IPS-18a (cell line): Measurements from ENCODE around the gene TADA2B.
"Not testable (repeated sequence)": the region's sequence is repeated elsewhere in the genome, so short reads cannot be mapped to it uniquely, and the experiment has no call there.

Experiments
- H3K27ac ChIP-seq: one replicate; pipeline ENCODE4 v1.5.1; 2013; ENCODE audit warnings: low read length
- H3K27me3 ChIP-seq: one replicate; pipeline ENCODE4 v1.6.1; 2013; ENCODE audit warnings: mild to moderate bottlenecking, low read length; ENCODE audit not compliant: control insufficient read depth, insufficient read depth
- H3K36me3 ChIP-seq: one replicate; pipeline ENCODE4 v1.6.1; 2013; ENCODE audit warnings: low read depth, low read length; ENCODE audit not compliant: control insufficient read depth
- H3K4me1 ChIP-seq: one replicate; pipeline ENCODE4 v1.6.1; 2013; ENCODE audit warnings: low read depth, low read length; ENCODE audit not compliant: control insufficient read depth
- H3K4me3 ChIP-seq: one replicate; pipeline ENCODE4 v1.5.1; 2013; ENCODE audit warnings: low read length
- H3K9ac ChIP-seq: one replicate; pipeline ENCODE4 v1.6.1; 2013; ENCODE audit warnings: mild to moderate bottlenecking, low read length, moderate library complexity
- H3K9me3 ChIP-seq: one replicate; pipeline ENCODE4 v1.6.1; 2013; ENCODE audit warnings: low read depth, low read length; ENCODE audit not compliant: control insufficient read depth

TADA2B gene

DNA sequence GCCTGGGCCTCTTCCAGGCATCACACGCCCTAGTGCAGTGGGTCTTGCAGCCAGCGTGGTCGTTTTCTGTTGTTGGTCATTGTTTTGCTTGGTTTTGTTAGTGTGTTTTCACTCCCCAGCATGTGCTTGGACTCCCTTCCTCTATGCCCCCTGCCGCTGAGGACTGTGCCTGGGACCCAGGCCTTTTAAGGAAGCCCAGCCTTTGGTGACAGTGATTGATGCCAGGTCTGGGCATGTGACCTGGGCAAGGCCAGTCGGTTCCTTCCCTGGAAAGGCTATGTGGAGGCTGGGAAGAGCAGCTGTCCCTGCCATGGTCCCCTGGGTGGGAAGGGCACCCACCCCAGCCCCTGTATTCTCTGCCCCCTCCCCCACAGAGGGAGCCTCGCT, 33.5 kb downstream of the TADA2B start:
- no peaks in the 10 kb centered on the region for H3K4me1 ChIP-seq
- no peaks in the 10 kb centered on the region for H3K27me3 ChIP-seq
- no peaks in the 10 kb centered on the region for H3K9me3 ChIP-seq
- H3K27ac ChIP-seq, result no peak overlapping the region
- no peak overlapping the region for H3K9ac ChIP-seq
- no peaks in the 10 kb centered on the region for H3K36me3 ChIP-seq
- H3K4me3 ChIP-seq, result no peak overlapping the region

DNA sequence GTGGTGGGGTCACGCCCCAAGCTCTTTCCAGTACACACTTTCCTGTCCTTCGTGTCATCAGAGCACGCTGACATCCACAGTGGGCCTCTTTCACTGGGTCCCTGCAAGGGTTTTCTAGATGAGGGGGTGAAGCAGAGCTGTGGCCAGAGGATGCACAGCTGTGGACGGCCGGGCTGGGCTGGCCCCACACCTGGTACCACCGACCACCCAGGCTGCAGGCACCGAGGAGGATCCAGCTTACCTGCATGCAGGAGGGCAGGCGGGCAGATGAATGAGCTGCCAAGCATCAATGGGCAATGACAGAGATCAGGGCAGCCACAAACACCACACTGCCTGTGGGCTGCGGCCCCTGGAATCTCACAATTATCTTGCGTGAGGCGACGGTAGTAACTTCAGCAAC, 34.2 kb downstream of the TADA2B start:
- Histone ChIP-seq H3K27ac (no peak overlapping the region), H3K36me3 (no peaks in the 10 kb centered on the region), H3K4me1 (no peaks in the 10 kb centered on the region), H3K9me3 (no peaks in the 10 kb centered on the region), H3K9ac (no peak overlapping the region), H3K4me3 (no peak overlapping the region), H3K27me3 (no peaks in the 10 kb centered on the region)

DNA sequence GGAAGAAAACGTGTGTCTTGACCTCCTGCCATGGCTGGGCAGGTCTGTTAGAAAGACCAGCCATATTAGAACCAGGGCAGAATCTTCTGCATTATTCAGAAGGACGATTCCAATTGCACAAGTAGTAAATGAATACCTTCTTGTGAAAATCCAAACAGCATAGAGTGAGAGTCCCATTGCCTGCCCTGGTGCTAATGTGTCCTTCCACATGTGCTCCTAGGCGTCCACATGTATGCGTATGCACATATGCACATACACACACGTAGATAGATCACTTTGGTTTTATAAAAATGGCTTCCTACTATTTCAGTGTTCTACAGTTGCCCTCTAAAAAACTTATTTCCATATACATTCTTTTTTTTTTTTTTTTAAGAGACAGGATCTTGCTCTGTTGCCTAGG, 34.9 kb downstream of the TADA2B start:
- Histone ChIP-seq H3K9ac (no peak overlapping the region), H3K27ac (no peak overlapping the region), H3K27me3 (peaks cover 4% of the 10 kb centered on the region), H3K4me3 (no peak overlapping the region), H3K36me3 (no peaks in the 10 kb centered on the region), H3K9me3 (no peaks in the 10 kb centered on the region), H3K4me1 (no peaks in the 10 kb centered on the region)

DNA sequence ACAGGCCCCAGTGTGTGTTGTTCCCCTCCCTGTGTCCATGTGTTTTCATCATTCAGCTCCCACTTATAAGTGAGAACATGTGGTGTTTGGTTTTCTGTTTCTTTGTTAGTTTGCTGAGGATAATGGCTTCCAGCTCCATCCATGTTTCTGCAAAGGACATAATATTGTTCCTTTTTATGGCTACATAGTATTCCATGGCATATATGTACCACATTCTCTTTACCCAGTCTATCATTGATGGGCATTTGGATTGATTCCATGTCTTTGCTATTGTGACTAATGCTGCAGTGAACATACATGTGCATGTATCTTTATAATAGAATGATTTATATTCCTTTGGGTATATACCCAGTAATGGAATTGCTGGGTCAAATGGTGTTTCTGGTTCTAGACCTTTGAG, 36.3 kb downstream of the TADA2B start:
- H3K9me3 ChIP-seq, H3K4me1 ChIP-seq, H3K9ac ChIP-seq, H3K27ac ChIP-seq, H3K4me3 ChIP-seq, H3K36me3 ChIP-seq: not testable (repeated sequence)
- peaks cover 14% of the 10 kb centered on the region for H3K27me3 ChIP-seq

- H3K27ac ChIP-seq, H3K4me1 ChIP-seq, H3K36me3 ChIP-seq, H3K4me3 ChIP-seq, H3K9ac ChIP-seq, H3K9me3 ChIP-seq: not testable (repeated sequence)
- peaks cover 14% of the 10 kb centered on the region for H3K27me3 ChIP-seq
Measured at GRCh38 chr4:7079909-7080308, 36.7 kb downstream of the TADA2B start.

DNA sequence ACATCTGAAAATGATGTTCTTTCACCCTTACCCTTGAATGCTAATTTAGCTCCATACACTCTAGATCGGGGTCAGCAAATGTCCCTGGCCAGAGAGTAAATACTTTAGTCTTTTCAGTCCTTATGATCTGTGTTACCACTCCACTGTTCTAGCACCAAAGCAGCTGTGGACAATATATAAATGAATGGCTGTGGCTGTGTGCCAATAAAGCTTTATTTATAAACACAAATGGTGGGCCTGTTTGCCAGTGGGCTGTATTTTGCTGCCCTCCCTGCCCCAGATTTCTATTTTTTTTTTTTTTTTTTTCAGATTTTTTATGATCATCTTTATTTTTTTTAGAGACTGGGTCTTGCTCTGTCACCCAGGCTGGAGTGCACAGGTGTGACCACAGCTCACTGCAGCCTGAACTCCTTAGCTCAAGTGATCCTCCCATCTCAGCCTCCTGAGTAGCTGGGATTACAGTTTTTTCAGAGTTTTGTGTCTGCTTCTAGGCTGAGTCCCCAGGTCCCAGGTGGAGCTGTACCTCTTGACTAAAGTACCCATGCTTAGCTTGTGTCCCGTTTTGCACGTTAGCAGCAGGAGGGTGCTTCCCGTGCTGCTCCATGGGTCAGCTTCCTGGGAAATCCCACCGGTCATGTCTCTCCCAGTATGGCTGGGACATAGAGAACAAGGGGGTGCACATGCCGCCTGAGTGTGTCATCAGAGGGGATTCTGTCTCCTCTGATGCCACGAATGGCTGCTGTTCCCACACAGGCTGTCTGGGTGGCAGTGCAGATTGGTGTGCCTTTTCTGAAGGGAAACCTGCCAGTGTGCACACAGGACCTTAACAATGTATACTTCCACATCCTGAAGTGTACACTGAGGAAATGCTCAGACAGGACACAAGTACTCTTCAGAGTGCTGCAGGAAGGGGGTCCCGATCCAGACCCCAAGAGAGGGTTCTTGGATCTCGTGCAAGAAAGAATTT, 40.7 kb downstream of the TADA2B start:
- no peaks in the 10 kb centered on the region for H3K36me3 ChIP-seq
- no peak overlapping the region for H3K27ac ChIP-seq
- no peaks in the 10 kb centered on the region for H3K4me1 ChIP-seq
- no peak overlapping the region for H3K4me3 ChIP-seq
- no peaks in the 10 kb centered on the region for H3K9me3 ChIP-seq
- H3K27me3 ChIP-seq, result peaks cover 31% of the 10 kb centered on the region
- H3K9ac ChIP-seq, result no peak overlapping the region

GRCh38 chr4:7084564-7084961, 41.4 kb downstream of the TADA2B start:
- not testable (repeated sequence) for H3K27ac ChIP-seq, H3K36me3 ChIP-seq, H3K9ac ChIP-seq, H3K9me3 ChIP-seq, H3K4me1 ChIP-seq, H3K4me3 ChIP-seq
- peaks cover 38% of the 10 kb centered on the region for H3K27me3 ChIP-seq

GRCh38 chr4:7086384-7086783, 43.2 kb downstream of the TADA2B start:
- Histone ChIP-seq H3K27me3 (peaks cover 54% of the 10 kb centered on the region), H3K27ac (no peak overlapping the region), H3K9me3 (no peaks in the 10 kb centered on the region), H3K36me3 (no peaks in the 10 kb centered on the region), H3K9ac (no peak overlapping the region), H3K4me1 (no peaks in the 10 kb centered on the region), H3K4me3 (no peak overlapping the region)

DNA sequence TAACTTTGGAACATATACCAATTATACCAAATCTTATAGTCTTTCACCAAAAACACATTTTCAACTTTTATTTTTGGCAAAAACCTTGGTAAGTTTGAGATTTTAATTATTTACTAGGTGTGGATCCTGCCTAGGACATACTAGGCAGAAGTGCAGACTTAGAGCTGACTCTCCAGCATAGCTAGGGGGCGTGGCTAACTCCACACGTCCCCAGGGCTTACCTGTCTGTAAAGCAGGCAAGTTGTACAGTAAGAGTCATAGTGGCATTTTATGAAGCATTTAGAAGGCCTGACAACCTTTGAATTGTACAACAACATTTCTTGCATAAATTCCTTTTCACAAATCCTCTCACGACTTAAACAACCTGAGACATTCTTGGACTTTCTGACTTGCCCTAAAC, 43.9 kb downstream of the TADA2B start:
- H3K4me1 ChIP-seq, result no peaks in the 10 kb centered on the region

DNA sequence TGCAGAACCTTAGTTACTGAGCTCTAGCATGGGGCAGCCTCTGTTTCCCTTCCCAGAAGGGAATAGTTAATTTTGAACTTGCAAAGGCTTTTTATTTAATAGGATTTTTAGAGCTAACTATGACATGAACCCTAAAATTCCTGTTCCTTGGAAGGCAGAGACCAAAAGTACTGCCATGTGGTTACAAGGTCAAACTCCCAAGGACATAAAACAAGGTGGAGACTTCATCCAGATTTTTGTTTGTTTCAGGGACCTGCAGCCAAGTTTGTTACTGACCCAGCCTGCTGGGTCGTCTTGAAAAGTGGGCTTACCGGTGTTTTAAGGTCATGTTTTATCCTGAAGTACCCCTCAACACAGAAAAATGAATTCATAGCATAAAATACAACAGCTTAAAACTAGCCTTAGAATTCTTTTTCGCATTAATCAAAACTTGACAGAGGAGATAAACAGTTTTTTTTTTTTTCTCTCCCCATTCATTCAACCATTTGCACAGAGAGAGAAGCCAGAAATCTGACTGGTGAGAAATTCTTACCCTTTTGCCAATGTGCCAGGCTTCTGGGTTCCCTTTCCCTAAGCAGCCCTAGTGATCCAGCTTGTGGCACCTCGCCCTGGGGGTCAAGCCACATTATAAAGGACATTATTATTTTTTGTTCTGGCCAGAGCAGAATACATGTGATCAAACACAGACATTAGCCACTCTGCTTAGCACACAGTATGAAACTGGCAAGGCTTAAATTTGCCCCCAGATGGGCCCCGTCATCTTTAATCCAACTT, 46.2 kb downstream of the TADA2B start:
- Histone ChIP-seq H3K4me3 (no peak overlapping the region), H3K9me3 (no peaks in the 10 kb centered on the region), H3K36me3 (no peaks in the 10 kb centered on the region), H3K27ac (no peak overlapping the region), H3K9ac (no peak overlapping the region), H3K27me3 (peaks cover 70% of the 10 kb centered on the region), H3K4me1 (no peaks in the 10 kb centered on the region)

More for the DNA sequence above, 43.9 kb downstream of the TADA2B start:
- no peaks in the 10 kb centered on the region for H3K9me3 ChIP-seq
- peaks cover 61% of the 10 kb centered on the region for H3K27me3 ChIP-seq
- H3K4me3 ChIP-seq, result no peak overlapping the region
- no peak overlapping the region for H3K27ac ChIP-seq
- no peaks in the 10 kb centered on the region for H3K36me3 ChIP-seq
- no peak overlapping the region for H3K9ac ChIP-seq

- no peaks in the 10 kb centered on the region for H3K36me3 ChIP-seq
- peaks cover 90% of the 10 kb centered on the region for H3K27me3 ChIP-seq
- no peak overlapping the region for H3K27ac ChIP-seq
- no peak overlapping the region for H3K4me3 ChIP-seq
- H3K9me3 ChIP-seq, result no peaks in the 10 kb centered on the region
- H3K9ac ChIP-seq, result no peak overlapping the region
- no peaks in the 10 kb centered on the region for H3K4me1 ChIP-seq
Measured at GRCh38 chr4:7092026-7092425, 48.9 kb downstream of the TADA2B start.
